ENCODE results near the gene CYP1A1.
A peak's percentile ranks its signal among the peaks of the same experiment; 100 is the strongest.

CYP1A1 gene

GRCh38 chr15:74696808-74697207 is 28.5 kb downstream of the CYP1A1 start:
- DNase-seq (ENCODE audit: low read depth) = no peak
- no peak for TF ChIP-seq CTCF (IDR thresholded peaks at IDR 0.05; ENCODE audit: low read depth, low read length, missing control alignments)
- in situ Hi-C loops (cut with HindIII; ENCODE audit: low sequenced_read_pairs) = no loop called here
- H3K4me3 ChIP-seq (ENCODE audit: low read depth, low read length) = no peak overlapping the region

GRCh38 chr15:74696398-74696729 is 29.0 kb downstream of the CYP1A1 start:
- H3K4me3 ChIP-seq (ENCODE audit: low read depth, low read length) = peak overlapping the region; percentile 89
- in situ Hi-C loops (cut with HindIII; ENCODE audit: low sequenced_read_pairs) = no loop called here

GRCh38 chr15:74695597-74696397 is 29.5 kb downstream of the CYP1A1 start, which contains the start of gene EDC3:
Gene EDC3, minus strand, starts transcription at chr15:74696024. Its CDS starts 20,900 bp downstream, at chr15:74675124.
- peak within 1 kb of the TSS; percentile 89 for H3K4me3 ChIP-seq (ENCODE audit: low read depth, low read length)
- in situ Hi-C loops (cut with HindIII; ENCODE audit: low sequenced_read_pairs) = no loop called here
- DNase-seq (ENCODE audit: low read depth) = peak; percentile 64
- TF ChIP-seq CTCF (IDR thresholded peaks at IDR 0.05; ENCODE audit: low read depth, low read length, missing control alignments) = no peak

More at GRCh38 chr15:74696398-74696729, 29.0 kb downstream of the CYP1A1 start:
- no peak for TF ChIP-seq CTCF (IDR thresholded peaks at IDR 0.05; ENCODE audit: low read depth, low read length, missing control alignments)
- DNase-seq (ENCODE audit: low read depth) = no peak

GRCh38 chr15:74692327-74692726 is 33.0 kb downstream of the CYP1A1 start:
- in situ Hi-C loops (cut with HindIII; ENCODE audit: low sequenced_read_pairs) = no loop called here
- no peak for DNase-seq (ENCODE audit: low read depth)
- no peak for TF ChIP-seq CTCF (IDR thresholded peaks at IDR 0.05; ENCODE audit: low read depth, low read length, missing control alignments)
- no peak overlapping the region for H3K4me3 ChIP-seq (ENCODE audit: low read depth, low read length)

GRCh38 chr15:74683758-74684157 is 41.6 kb downstream of the CYP1A1 start:
- no peak for TF ChIP-seq CTCF (IDR thresholded peaks at IDR 0.05; ENCODE audit: low read depth, low read length, missing control alignments)
- in situ Hi-C loops (cut with HindIII; ENCODE audit: low sequenced_read_pairs) = no loop called here
- H3K4me3 ChIP-seq (ENCODE audit: low read depth, low read length) = no peak overlapping the region
- no peak for DNase-seq (ENCODE audit: low read depth)

GRCh38 chr15:74682954-74683353 is 42.4 kb downstream of the CYP1A1 start:
- no peak for TF ChIP-seq CTCF (IDR thresholded peaks at IDR 0.05; ENCODE audit: low read depth, low read length, missing control alignments)

More at GRCh38 chr15:74682954-74683353, 42.4 kb downstream of the CYP1A1 start:
- DNase-seq (ENCODE audit: low read depth) = no peak
- in situ Hi-C loops (cut with HindIII; ENCODE audit: low sequenced_read_pairs) = no loop called here
- no peak overlapping the region for H3K4me3 ChIP-seq (ENCODE audit: low read depth, low read length)

Measured in astrocyte of the cerebellum (primary cell).